OCI-LY1 (cell line): ENCODE data around the gene TSPAN2.

Source experiments
- H2AFZ ChIP-seq: fragments of 200-600 bp; sonication (generic), shearing (Covaris generic); 2 replicates; pipeline ENCODE4 v1.6.0; 2014; ENCODE audit warnings: antibody characterized with exemption, mild to moderate bottlenecking, low read length
- H3F3A ChIP-seq: fragments of 200-600 bp; sonication (generic), shearing (Covaris generic); 2 replicates; pipeline ENCODE4 v1.6.0; 2014; ENCODE audit warnings: mild to moderate bottlenecking, antibody characterized with exemption, low read length, moderate library complexity; ENCODE audit not compliant: insufficient read depth
- H3K27ac ChIP-seq: fragments of 200-600 bp; sonication (generic); 2 replicates; pipeline ENCODE4 v1.5.1; 2014; ENCODE audit warnings: low read length, mixed run types, mild to moderate bottlenecking, low read depth; ENCODE audit not compliant: poor library complexity, severe bottlenecking
- H3K27me3 ChIP-seq: fragments of 200-600 bp; sonication (generic); 2 replicates; pipeline ENCODE4 v1.6.0; 2014; ENCODE audit warnings: antibody characterized with exemption, mild to moderate bottlenecking, low read length, moderate library complexity; ENCODE audit not compliant: insufficient read depth
- H3K36me3 ChIP-seq: fragments of 200-600 bp; sonication (generic); 2 replicates; pipeline ENCODE4 v1.6.1; 2014; ENCODE audit warnings: mild to moderate bottlenecking, antibody characterized with exemption, low read length, moderate library complexity, mixed read lengths; ENCODE audit not compliant: insufficient read depth
- H3K4me1 ChIP-seq: fragments of 200-600 bp; sonication (generic); 2 replicates; pipeline ENCODE4 v1.5.1; 2014; ENCODE audit warnings: mild to moderate bottlenecking, low read length, moderate library complexity; ENCODE audit not compliant: insufficient read depth, severe bottlenecking
- H3K4me2 ChIP-seq: fragments of 200-600 bp; sonication (generic), shearing (Covaris generic); 2 replicates; pipeline ENCODE4 v1.6.1; 2014; ENCODE audit warnings: low read length
- H3K4me3 ChIP-seq: fragments of 200-600 bp; sonication (generic); 2 replicates; pipeline ENCODE4 v1.5.1; 2014; ENCODE audit warnings: low read length, low read depth, mild to moderate bottlenecking, mixed read lengths; ENCODE audit not compliant: poor library complexity, severe bottlenecking
- H3K79me2 ChIP-seq: fragments of 200-600 bp; shearing (Covaris generic); 2 replicates; pipeline ENCODE4 v1.6.1; 2016; ENCODE audit warnings: mixed run types, low read length, mixed read lengths; ENCODE audit not compliant: insufficient read depth
- H3K9ac ChIP-seq: fragments of 200-600 bp; sonication (generic), shearing (Covaris generic); 2 replicates; pipeline ENCODE4 v1.6.1; 2014; ENCODE audit warnings: mild to moderate bottlenecking, low read length, mixed read lengths
- H3K9me2 ChIP-seq: fragments of 200-600 bp; sonication (generic), shearing (Covaris generic); 2 replicates; pipeline ENCODE4 v1.6.1; 2014; ENCODE audit warnings: low read depth, mild to moderate bottlenecking, low read length, mixed read lengths
- H3K9me3 ChIP-seq: fragments of 200-600 bp; shearing (Covaris generic); 2 replicates; pipeline ENCODE4 v1.6.1; 2014; ENCODE audit warnings: low read length, mixed read lengths
- H4K20me1 ChIP-seq: fragments of 200-600 bp; sonication (generic), shearing (Covaris generic); 2 replicates; pipeline ENCODE4 v1.6.0; 2016; ENCODE audit warnings: mild to moderate bottlenecking, low read length; ENCODE audit not compliant: insufficient read depth
- CTCF ChIP-seq: fragments of 200-600 bp; sonication (generic), shearing (Covaris generic); IDR thresholded peaks from 2 replicates; pipeline ENCODE4 v1.5.1; 2017; ENCODE audit warnings: mild to moderate bottlenecking, antibody characterized with exemption, low read length, moderate library complexity, mixed read lengths
- EZH2 ChIP-seq: fragments of 200-600 bp; sonication (generic), shearing (Covaris generic); IDR thresholded peaks from 2 replicates; pipeline ENCODE4 v1.8.0; 2017; ENCODE audit warnings: borderline replicate concordance, mixed run types, mild to moderate bottlenecking, antibody characterized with exemption, low read length, moderate library complexity, mixed read lengths

TSPAN2 gene

DNA sequence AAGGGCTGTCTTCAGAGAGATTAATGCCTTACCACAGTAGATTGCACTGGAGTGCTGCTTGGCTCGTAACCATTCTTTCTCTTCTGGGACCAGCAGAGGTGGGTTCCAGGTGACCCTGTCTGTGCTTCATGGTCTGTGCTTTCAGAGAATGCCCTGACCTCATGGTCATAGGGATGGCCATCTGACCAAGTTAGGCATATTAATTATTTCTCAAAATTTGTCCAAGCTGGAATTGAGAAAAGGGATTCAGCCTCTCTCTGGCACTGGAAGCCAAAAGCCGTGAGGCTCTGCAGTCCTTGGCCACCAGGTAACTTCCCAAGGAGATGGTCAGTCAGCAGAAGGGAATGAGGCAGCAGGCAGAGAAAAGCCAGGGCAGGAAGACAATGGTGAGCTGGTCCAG lies 37.2 kb upstream of the TSPAN2 start:
- TF ChIP-seq EZH2, result no peak
- Histone ChIP-seq H3K9ac (no peak overlapping the region), H3K9me2 (no peaks in the 10 kb centered on the region), H3K9me3 (no peaks in the 10 kb centered on the region), H3F3A (no peaks in the 10 kb centered on the region), H3K27me3 (no peaks in the 10 kb centered on the region), H3K4me3 (no peak overlapping the region), H3K27ac (no peak overlapping the region), H3K36me3 (no peaks in the 10 kb centered on the region), H3K4me2 (no peak overlapping the region), H2AFZ (no peak overlapping the region), H3K4me1 (no peaks in the 10 kb centered on the region), H4K20me1 (no peaks in the 10 kb centered on the region), H3K79me2 (no peaks in the 10 kb centered on the region)

- Histone ChIP-seq H3K79me2 (no peaks in the 10 kb centered on the region), H3K27me3 (no peaks in the 10 kb centered on the region), H3K9me2 (no peaks in the 10 kb centered on the region), H4K20me1 (no peaks in the 10 kb centered on the region), H3K27ac (no peak overlapping the region), H3K4me2 (no peak overlapping the region), H3K36me3 (no peaks in the 10 kb centered on the region; the same call in 1 of the 2 replicates), H3K4me3 (no peak overlapping the region), H3K4me1 (no peaks in the 10 kb centered on the region), H3K9ac (no peak overlapping the region), H2AFZ (no peak overlapping the region), H3K9me3 (no peaks in the 10 kb centered on the region), H3F3A (no peaks in the 10 kb centered on the region)
- TF ChIP-seq EZH2 (no peak), CTCF (no peak)
Observed at GRCh38 chr1:115123116-115123515, 33.8 kb upstream of the TSPAN2 start.

GRCh38 chr1:115121793-115122192 lies 32.5 kb upstream of the TSPAN2 start:
- Histone ChIP-seq H3K4me3 (no peak overlapping the region), H2AFZ (no peak overlapping the region), H3K79me2 (no peaks in the 10 kb centered on the region), H3K27ac (no peak overlapping the region), H3K36me3 (no peaks in the 10 kb centered on the region; the same call in 1 of the 2 replicates), H3K27me3 (no peaks in the 10 kb centered on the region), H3K9me3 (no peaks in the 10 kb centered on the region), H3K9ac (no peak overlapping the region), H3K9me2 (no peaks in the 10 kb centered on the region), H3K4me2 (no peak overlapping the region), H3K4me1 (no peaks in the 10 kb centered on the region), H3F3A (no peaks in the 10 kb centered on the region), H4K20me1 (no peaks in the 10 kb centered on the region)
- TF ChIP-seq EZH2 (no peak), CTCF (no peak)

DNA sequence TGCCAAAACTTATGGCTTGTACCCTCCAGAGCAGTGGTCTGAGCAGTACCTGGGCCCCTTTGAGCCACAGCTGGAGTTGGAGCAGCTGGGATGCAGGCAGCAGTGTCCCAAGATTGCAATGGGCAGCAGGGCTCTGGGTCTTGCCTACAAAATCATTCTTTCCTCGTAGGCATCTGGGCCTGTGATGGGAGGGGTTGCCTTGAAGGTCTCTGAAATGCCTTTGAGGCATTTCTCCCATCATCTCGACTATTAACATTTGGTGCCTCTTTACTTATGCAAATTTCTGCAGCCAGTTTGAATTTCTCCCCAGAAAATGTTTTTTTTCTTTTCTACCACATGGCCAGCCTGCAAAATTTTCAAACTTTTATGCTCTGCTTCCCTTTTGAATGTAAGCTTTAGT lies 31.0 kb upstream of the TSPAN2 start:
- no peaks in the 10 kb centered on the region for H3K27me3 ChIP-seq
- no peaks in the 10 kb centered on the region; the same call in 1 of the 2 replicates for H3K36me3 ChIP-seq
- no peaks in the 10 kb centered on the region for H3K9me2 ChIP-seq
- no peaks in the 10 kb centered on the region for H3K9me3 ChIP-seq
- H3K4me1 ChIP-seq, result no peaks in the 10 kb centered on the region
- TF ChIP-seq EZH2 (no peak), CTCF (no peak)
- no peak overlapping the region for H3K9ac ChIP-seq
- H3K79me2 ChIP-seq, result no peaks in the 10 kb centered on the region
- no peak overlapping the region for H3K4me3 ChIP-seq
- H4K20me1 ChIP-seq, result no peaks in the 10 kb centered on the region
- H3F3A ChIP-seq, result no peaks in the 10 kb centered on the region
- H3K27ac ChIP-seq, result no peak overlapping the region
- no peak overlapping the region for H3K4me2 ChIP-seq
- no peak overlapping the region for H2AFZ ChIP-seq
